Dedifferentiated amniotic fluid mesenchymal stem cell (primary cell): ENCODE results near the gene UBXN2A.

Source experiments
- DNase-seq: peaks from one replicate; pipeline ENCODE4 v3.0.0-alpha.2; 2016; ENCODE audit errors: extremely low spot score

Gene UBXN2A

DNA sequence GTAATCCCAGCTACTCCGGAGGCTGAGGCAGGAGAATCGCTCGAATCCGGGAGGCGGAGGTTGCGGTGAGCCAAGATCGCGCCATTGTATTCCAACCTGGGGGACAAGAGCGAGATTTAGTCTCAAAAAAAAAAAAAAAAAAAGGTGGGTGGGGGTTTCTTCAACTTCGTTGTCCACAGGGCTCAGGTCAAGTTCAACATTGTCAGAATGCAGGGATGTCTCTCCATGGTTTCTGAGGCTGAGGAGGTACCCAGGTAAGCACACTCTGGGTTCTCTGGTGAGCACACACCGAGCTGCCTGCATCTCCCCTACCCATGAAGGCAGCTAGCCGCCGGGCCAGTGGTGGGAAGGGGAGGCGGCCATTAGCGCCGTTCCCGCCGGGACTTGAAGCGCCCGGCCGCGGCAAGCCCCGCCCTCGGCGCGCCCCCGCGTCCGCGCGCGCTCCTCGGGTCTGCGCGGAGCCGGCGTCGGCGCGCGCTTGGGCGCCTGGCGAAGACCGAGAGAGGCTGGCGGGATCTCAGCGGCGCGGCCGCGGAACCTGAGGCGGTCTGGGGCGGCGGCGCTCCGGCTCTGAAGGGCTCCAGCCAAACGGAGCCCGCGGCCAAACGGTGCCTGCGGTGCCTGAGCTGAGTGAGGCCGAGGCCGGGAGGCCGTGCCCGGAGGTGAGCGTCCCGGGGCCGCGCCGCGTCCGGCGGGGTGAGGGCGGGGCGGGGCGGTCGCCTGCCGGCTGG, at the start of gene UBXN2A:
UBXN2A (plus strand) TSS at position 477 of the 731 bp plus-strand sequence. CDS start 17,852 bp downstream, outside the sequence.
- DNase-seq: peak; percentile 65

GRCh38 chr2:23900133-23900532, 40.1 kb upstream of the UBXN2A start:
- no peak for DNase-seq

DNA sequence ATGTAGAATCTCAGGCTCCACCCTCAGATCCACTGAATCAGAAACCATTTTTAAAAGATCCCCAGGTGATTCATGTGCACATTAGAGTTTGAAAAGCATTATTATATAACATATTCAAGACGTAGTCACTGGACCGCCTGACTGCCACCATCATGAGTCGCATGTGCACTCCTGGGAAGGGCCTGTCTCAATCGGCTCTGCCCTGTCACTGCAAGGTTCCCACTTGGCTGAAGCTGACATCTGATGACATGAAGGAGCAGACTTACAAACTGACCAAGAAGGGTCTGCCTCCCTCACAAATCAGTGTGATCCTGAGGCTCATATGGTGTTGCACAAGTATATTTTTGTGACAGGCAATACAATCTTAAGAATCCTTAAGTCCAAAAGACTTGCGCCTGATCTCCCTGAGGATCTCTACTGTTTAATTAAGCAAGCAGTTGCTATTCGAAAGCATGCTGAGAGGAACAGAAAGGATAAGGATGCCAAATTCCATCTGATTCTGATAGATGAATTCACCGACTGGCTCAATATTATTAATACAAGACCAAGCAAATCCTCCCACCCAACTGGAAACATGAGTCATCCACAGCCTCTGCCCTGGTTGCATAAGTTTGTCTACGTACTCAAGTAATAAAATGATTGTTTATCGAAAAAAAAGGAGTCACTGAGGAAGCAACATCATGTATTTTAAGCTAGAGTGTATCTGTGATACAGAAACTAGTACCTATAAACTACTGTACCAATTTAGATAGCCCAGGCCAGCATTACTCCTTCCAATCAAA, 39.5 kb upstream of the UBXN2A start:
- peak; percentile 62 for DNase-seq

DNA sequence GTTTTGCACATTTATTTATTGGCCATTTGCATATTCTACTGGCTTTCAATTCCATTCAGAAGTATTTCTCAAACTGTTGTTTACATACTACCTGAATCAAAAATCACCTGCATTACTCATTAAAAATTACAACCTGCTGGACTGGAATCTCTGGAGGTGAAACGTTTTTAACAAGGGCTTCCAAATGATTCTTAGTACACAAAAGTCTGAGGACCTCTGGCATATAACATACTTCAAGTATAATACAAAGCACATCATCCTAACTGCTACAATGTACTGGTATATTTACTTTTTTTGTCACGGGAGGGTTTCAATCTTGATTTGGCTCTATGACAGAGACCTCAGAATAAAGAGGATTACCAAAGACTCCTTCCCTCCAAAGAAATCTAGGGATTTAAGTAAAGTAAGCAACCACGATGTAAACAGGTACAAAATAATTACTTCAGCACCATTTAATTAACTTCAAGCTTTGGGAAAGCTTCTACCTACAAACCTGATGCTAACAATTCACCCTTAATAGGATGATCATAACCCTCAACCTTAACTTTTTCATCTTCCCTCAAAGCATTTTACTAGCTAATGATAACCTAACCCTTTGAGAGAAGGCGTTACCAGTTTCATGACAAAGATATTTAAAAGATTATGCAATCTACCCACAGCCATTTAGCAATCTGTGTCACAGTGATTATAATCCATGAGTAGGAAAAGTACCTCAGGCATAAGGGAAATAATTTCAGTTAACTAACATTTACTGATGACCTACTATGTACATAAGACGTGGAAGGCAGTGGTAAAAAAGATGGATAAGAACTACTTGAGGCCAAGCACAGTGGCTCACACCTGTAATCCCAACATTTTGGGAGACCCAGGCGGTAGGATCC, 38.1 kb upstream of the UBXN2A start:
- no peak for DNase-seq

- DNase-seq: no peak
These were observed 37.2 kb upstream of the UBXN2A start for GRCh38 chr2:23903034-23903433.

DNA sequence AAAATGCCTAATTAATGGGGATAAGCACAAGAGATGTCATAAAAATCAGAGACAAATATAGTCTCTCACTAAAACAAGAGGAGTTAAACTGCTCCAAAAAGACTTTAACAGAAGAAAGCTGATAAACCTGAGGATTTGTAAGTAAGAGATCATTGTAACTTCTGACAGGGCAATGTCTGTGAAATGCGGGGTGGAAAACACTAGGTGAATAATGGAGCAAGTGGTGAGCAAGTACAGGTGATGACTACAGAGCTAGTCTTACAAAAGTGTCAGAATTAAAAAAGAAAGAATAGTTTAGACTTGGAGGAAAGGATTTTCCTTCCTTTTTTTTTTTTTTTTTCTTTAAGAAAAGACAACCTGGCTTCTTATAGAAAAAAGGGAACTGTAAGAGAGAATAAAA, 36.0 kb upstream of the UBXN2A start:
- DNase-seq: no peak

- peak; percentile 87 for DNase-seq
These were observed 35.6 kb upstream of the UBXN2A start for GRCh38 chr2:23904692-23905091.

- no peak for DNase-seq
These were observed 35.1 kb upstream of the UBXN2A start for GRCh38 chr2:23905155-23905554.

DNA sequence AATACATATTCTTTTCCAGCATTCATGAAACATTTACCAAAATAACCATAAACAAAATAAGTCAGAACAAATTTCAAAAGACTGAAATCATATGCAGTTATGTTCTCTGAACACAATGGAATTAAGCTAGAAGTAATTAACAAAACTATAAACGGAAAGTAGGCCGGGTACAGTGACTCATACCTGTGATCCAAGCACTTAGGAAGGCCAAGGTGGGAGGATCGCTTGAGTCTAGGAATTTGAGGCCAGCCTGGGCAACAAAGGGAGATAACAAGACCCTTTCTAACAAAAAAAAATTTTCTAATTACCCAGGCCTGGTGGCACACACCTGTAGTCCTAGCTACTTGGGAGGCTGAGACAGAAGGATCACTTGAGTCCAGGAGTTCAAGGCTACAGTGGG, 28.2 kb upstream of the UBXN2A start:
- no peak for DNase-seq

GRCh38 chr2:23915327-23915726, 24.9 kb upstream of the UBXN2A start:
- no peak for DNase-seq

GRCh38 chr2:23916727-23917405, 23.4 kb upstream of the UBXN2A start:
- no peak for DNase-seq

GRCh38 chr2:23918837-23919489, 21.3 kb upstream of the UBXN2A start:
- no peak for DNase-seq

GRCh38 chr2:23924589-23925359, 15.5 kb upstream of the UBXN2A start:
- no peak for DNase-seq

DNA sequence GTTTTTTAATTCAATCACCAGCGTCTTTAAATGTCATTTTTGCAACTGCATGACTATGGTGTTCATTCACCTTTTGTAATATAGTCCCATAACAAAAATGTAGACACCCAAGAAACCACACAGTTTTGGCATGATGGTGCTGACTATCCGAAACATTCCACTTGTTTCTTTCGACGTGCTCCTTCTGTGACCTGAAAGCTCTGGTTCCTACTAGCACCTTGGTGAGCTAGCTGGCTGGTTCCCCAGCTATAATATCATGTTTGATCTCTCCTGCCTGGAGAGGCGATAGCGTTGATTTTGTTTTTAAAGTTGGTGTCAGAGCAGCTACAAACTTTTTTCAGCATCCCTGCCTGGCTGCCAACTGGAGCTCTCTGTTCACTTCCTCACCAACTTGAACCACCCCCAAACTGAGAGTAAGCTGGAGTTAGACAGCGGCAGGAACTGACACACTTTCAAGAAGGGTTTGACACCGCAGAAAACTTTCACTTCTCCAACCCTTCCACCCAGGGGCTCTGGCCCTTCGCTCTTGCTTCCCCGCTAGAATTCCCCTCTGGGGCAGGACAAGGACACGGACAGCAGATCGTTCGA, 14.5 kb upstream of the UBXN2A start:
- DNase-seq: peak; percentile 49

- DNase-seq: no peak
These were observed 13.9 kb upstream of the UBXN2A start for GRCh38 chr2:23926290-23926749.

GRCh38 chr2:23926750-23927571, 13.3 kb upstream of the UBXN2A start, which contains the start of gene ATAD2B:
Gene ATAD2B, minus strand, starts transcription at chr2:23927123. Its CDS starts 353 bp downstream, at chr2:23926770.
- DNase-seq: peak; percentile 92

- DNase-seq: no peak
These were observed 6.0 kb upstream of the UBXN2A start for GRCh38 chr2:23934259-23934658.

GRCh38 chr2:23940718-23941620, 706 bp downstream of the UBXN2A start:
- DNase-seq: peak; percentile 47
